GM12874 (cell line): ENCODE measurements around the gene PRLR.

ENCODE experiments used
- CTCF ChIP-seq: IDR thresholded peaks from 2 replicates; pipeline ENCODE4 v1.5.1; 2011; ENCODE audit warnings: low read depth, mild to moderate bottlenecking, control low read depth, low read length, moderate library complexity; ENCODE audit not compliant: insufficient read depth

Gene PRLR

GRCh38 chr5:35044649-35045048 lies 185.6 kb downstream of the PRLR start:
- no peak for TF ChIP-seq CTCF

GRCh38 chr5:35042781-35043180 lies 187.5 kb downstream of the PRLR start:
- no peak for TF ChIP-seq CTCF

GRCh38 chr5:35041261-35041660 lies 189.0 kb downstream of the PRLR start:
- TF ChIP-seq CTCF, result no peak

- TF ChIP-seq CTCF, result no peak
Measured at GRCh38 chr5:35038891-35039290, 191.4 kb downstream of the PRLR start.

GRCh38 chr5:35036536-35036935 lies 193.8 kb downstream of the PRLR start:
- TF ChIP-seq CTCF, result no peak

- no peak for TF ChIP-seq CTCF
Measured at GRCh38 chr5:35035271-35035670, 195.0 kb downstream of the PRLR start.

GRCh38 chr5:35032356-35032755 lies 197.9 kb downstream of the PRLR start:
- no peak for TF ChIP-seq CTCF

GRCh38 chr5:35031276-35031675 lies 199.0 kb downstream of the PRLR start:
- TF ChIP-seq CTCF, result no peak
